Measurements from ENCODE around the gene ABCA13.

The ABCA13 gene

DNA sequence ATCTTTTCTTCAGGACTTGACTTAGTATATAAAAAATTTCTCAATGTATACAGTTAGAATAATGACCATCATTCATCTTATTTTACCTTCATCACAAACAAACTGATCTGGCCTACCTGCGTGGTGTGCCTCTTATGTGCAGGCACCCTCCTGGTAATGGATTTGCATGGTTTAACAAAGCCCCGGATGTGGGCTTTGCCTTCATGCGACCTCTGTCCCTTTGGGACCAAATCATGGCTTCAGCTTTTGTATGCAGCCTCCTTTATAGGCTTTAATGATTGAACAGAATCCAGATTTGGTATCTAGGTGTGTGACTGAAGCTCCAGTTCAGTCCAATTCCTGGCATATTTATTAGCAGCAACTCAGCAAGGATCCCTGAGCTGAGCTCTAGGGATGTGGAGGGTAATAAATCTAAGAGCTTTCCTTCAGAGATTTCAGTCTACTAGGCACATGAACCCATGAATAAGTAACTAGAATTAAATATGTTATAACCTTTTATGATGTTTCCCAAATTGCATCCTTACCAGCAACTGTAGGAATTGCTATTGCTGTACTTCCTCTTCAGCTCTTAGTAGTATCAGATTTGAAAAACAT is 256.9 kb downstream of the ABCA13 start:
- no peak for DNase-seq (ENCODE audit: low read depth)

DNA sequence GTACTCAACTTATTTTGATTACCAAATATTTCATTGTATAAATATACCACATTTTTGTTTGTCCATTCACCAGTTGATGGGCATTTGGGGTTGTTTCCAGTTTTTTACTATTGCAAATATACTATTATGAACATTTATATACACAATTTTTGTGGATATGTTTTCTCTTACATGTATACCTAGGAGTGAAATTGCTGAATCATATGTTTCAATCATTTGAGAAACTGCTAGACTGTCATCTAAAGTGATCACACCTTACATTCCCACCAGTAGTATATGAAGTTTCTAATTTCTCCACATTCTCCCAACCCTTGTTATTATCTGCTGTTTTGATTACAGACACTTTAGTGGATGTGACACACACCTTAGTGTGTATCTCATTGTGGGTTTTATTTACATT is 257.9 kb downstream of the ABCA13 start:
- no peak for DNase-seq (ENCODE audit: low read depth)

DNA sequence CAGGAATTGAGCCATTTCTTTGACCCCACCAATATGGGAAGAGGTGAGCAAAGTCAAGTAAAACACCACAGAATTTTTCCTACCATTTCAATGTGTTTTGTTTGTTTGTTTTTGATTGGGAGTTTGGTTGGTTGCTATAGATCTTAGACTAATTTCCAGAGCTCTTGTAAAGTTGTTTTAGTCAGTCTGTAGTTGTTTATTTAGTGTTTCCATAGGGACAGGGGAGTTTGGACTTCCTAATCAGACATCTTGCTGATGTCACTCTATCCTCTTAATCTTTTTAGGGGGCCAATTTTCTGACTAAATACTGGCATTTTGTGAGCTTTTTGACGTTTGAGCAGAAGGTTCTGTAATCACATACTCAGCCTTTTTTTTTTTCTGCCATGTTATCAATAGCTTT is 266.9 kb downstream of the ABCA13 start:
- DNase-seq (ENCODE audit: low read depth) = no peak

DNA sequence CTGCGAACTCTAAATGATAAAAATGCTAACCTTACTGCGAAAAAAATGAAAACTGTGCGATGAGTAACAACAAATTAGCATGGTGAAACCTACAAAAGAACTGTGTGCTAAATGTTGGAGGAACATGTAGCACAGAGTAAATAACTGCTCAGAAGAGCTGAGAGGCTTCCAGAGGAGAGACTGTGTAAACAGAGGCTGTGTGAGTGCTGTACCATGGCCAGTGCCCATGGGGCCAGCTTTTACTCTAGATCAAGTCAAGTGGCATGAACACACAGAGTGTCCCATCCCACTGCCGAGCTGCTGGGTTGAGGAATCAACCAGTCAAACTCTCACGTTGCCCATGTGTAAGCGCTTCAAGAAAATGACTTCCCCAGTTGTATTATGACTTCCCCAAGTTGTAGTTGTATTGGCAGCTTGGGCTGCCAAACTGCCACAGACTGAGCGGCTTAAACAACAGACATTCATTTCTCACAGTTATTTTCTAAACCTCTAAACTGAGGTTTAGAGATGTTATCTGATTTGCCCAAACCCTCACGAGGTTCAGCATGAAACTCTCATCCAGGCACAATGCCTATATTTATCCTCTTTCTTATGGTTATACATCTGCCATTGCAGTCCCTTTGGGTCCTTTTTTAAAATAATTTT is 270.7 kb downstream of the ABCA13 start:
- DNase-seq (ENCODE audit: low read depth) = no peak

DNA sequence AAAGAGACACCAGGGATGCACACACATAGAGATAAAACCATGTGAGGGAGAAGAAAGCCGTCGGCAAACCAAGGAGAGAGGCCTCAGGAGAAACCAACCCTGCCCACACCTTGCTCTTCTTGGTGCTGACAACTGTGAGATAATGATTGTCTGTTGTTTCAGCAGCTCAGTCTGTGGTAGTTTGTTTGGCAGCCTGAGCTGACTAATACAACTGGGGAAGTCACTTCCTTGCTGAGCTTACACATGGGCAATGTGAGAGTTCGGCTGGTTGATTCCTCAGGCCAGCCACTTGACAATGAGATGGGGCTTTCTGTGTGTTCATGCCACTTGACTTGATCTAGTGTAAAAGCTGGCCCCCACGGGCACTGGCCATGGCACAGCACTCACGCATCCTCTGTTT is 271.8 kb downstream of the ABCA13 start:
- no peak for DNase-seq (ENCODE audit: low read depth)

DNA sequence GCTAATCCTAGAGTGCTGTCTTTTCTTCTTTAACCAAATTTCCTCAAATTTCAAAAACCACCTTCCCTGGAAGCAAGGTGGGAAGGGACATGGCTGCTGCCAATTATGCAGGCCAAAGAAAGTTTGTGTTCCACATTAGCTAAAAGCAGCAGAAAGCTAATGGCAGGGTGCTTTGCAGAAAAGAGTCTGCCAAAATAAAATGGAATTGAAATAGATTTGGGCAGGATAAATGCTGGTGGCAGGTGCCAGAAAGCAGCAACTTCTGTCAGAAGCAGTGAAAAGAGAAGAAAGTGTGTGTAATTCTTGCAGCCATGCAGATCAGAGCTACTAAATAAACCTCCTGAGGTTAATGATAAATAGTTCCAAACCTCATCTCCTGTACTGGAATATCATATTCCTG is 275.5 kb downstream of the ABCA13 start:
- no peak for DNase-seq (ENCODE audit: low read depth)

DNA sequence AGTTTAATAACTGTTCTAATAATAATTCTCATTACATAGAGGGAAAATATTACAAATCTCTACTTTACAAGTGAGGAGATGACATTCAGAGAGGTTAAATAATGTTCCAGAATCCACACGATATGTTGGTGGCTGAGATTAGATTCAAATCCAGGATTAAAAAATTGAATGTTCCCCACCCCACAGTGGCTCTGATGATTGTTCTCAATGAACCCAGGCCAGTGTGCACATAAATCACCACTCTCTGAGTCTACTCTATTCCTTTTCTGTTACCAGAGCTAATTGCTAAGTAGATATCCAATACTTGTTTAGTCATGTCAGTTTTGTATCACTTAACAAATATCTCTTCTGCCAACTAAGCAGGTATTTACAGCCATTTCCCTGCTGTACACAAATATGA is 281.0 kb downstream of the ABCA13 start:
- no peak for DNase-seq (ENCODE audit: low read depth)

DNA sequence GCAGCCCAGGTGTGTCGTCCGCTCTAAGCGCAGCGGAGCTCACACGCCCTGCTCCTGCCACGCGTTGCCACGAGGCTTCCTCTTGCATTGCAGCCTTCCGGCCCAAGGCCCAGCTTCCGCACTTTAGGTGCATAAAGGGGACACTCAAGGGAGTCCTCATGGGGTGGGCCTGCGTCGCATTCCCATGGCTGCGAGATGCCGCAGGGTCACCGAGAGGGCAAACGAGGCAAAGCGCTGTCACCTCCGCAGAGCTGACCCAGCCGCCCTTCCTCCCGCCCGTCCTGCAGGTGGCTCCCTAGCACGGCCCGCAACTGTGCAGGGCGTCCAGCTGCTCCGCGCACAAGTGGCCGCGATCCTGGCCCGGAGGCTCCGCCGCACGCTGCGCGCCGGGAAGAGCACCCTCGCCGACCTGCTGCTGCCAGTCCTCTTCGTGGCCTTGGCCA is 283.5 kb downstream of the ABCA13 start:
- no peak for DNase-seq (ENCODE audit: low read depth)

DNA sequence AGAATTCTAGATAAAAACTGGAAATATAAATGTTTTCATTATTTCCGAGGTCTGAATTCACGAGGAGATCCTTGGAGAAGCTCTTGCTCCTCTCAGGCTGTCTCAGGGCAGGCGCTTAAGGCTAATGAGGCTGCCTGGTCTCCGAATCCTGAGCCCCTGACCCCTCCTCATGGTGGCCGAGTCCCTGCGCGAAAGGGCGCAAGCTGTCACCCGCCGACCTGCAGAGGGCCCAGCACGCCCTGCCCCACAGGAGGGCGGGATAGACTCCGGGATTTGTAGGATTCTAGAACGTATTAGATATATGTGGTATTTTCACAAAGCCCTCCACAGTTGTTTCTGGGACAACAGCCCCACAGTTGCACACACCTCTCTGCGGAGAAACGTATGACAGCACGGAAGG is 284.1 kb downstream of the ABCA13 start:
- no peak for DNase-seq (ENCODE audit: low read depth)

DNA sequence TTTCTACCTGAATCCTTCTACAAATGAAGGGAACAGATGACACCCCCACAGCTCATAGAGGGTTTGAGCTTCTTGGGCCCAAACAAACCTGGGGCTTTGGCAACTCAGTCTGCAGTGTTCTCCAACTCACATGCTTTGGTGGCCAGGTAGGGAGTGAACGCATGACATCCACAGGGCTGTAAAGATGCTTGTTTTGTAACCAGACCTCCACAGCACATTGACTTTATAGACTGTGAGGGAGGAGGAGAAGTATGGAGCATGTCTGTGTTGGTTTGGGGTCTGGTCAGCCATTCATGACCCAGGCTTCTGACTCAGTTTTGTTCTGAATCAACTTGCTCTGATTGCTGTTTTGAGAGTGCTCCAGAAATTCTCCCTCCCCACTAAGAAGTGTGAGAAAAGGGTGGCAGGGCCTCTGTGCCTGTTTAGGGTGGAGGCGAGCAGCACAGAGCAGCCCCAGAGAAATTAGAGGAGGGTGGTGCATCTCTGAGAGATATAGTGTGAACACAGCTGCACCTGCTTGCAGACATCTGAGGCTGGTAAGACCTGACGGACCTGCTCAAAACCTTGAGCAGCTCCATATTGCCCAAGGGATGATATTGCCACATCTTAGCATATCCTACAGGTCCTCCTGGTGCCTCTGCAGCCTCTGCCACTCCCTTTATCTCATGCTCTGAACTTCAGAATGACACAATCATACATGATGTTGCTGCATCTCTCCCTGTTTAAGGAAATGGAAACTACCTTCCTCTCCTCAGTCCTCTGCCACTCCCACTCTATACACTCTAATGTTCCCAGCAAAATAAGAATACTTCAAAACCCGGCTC is 287.7 kb downstream of the ABCA13 start:
- DNase-seq (ENCODE audit: low read depth) = no peak

DNA sequence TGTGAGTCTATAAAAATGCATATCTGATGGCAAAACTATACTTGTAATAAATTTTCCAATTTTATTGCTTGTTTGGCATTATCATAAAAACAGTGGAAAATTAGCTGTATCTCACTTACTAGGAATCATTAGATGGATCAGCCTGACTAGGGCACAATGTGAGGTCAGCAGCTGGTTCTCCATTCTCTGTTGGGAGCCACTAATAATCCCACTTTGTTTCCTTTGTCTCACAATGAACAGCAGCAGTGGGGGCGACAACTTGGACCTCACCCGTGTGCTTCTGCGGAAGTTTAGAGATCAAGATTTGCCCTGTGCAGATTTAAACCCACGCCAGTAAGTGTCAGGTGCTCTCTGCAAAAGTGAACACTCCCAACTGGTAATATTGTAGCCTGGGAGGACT is 295.5 kb downstream of the ABCA13 start:
- no peak for DNase-seq (ENCODE audit: low read depth)

DNA sequence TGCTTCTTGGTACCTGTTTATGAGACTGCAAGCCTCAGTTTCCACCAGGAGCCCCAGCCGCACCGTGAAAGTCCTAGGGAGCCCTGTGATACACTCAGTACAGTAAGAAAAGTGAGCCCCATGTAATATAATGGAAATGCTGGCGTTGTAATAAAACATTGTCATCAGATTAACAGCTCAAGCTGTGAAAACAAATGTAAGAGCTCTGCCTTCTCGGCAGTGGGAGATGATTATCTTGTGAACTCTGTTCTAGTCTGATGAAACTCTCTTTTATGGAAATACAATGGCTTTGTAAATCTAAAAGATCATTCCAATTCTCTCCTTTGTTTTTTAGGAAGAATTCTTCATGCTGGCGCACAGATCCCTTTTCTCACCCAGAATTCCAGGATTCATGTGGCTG is 299.9 kb downstream of the ABCA13 start:
- DNase-seq (ENCODE audit: low read depth) = no peak

DNA sequence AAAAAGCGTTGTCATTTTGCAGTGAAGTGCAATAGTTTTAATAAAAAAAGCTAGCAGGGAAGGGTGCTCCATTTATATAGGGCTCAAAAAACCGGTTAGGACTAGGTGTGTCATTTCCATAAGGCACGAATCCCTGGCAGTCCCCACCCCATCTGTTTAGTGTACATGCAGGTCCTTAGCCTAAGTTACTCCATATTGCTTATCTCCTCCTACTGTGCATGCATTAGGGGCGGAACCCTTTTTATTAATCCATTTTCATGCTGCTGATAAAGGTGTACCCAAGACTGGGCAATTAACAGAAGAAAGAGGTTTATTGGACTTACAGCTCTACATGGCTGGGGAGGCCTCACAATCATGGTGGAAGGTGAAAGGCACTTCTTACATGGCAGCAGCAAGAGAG is 301.4 kb downstream of the ABCA13 start:
- no peak for DNase-seq (ENCODE audit: low read depth)

DNA sequence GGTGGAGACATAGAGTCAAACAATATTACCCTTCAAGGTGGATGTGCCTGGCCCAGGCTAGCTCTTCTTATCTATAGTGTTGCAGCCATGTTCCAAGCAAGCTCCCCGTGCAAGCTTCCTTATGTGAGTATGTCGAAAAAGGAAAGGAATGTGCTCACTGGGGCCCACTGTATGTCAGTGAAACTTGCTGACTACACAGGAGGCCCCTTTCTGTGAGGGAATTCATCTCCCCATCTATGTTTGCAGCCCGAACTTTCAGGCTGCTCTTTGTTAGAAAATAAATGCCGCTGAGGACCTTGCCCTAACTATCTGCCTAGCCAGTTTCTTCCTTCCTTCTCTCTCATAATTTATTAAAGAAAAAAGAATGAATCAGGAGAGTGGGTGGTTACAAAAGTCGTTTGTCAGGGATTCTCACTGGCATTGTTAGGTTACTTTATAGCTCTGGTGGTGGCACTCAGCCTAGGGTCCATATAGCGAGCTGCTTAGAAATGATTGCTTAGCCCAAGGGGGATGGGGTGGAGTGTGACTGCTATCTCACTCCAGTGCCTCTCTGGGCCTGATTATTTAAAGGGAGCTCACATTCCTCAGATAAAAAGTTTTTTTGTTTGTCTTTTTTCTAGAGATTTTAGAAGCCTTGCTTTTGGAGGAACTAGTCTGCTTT is 302.1 kb downstream of the ABCA13 start:
- DNase-seq (ENCODE audit: low read depth) = no peak

DNA sequence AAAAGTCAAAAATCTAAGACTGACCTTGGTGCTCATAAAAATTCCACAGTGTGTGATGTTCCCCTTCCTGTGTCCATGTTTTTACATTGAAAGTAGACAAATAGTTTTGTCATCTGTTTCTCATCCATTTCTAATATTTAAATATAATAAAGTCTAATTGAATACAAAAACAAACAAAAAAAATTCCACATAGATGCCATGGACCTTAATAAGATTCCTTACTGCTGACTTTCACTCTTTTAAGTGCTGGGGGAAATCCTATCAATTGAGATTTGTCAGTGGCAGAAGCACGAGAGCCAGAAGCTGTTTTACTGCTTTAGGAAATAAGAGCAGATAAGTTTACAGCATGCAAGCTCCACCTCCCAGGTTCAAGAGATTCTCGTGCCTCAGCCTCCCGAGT is 310.0 kb downstream of the ABCA13 start:
- DNase-seq (ENCODE audit: low read depth) = no peak

DNA sequence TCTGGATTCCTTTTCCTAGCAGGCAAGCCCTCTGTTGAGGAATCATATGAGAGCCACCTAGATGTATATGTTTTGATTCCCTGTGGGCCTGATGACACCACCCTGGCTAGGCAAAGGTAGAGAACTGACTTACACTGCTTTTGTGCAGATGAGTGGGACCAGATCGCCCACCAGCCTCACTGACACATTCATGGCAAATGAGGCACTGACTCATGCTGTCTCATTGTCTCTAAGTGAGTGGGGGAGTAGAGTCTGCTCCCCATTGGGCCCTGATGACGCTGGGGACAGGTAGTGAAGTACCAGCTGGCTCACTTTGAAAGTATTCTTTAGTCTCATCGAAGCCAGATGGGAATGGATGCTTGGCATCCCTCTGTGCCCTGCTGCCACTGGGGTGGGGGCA is 326.3 kb downstream of the ABCA13 start:
- no peak for DNase-seq (ENCODE audit: low read depth)

DNA sequence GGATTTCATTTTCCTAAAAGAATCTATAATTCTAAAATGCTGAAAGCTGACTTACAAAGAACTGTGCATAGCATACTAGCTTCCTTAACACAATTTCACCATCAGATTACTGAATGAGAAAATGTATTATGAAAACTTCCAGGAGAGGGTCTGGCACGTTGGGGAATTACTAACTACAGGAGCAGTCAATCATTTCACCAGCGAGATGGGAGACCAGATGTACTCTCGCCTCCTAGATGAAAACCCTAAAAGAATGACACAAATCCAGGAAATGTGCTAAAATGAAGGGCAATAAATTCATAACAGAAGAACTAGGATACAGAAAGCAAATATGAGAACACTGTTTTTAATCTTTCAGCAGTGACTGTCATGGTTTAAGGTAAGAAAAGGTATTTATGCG is 330.8 kb downstream of the ABCA13 start:
- DNase-seq (ENCODE audit: low read depth) = no peak

DNA sequence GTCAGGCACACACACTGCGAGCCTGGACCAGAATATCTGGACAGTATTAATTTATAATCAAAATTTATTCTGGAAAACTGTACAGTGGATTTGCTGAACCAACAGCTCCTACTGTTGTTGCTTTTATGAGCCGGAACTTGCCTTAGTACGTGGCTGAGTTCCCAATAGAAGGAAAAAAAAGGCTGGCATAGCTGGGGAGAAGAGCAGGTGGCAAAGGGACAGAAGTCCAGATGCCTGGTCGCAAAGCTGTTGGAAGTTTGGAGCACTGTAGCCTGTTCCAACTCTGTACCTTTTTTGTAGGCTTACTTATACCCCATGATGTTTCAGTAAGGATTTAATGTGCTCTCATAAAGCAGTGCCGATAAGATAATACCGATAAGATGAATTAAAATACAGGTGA is 333.8 kb downstream of the ABCA13 start:
- no peak for DNase-seq (ENCODE audit: low read depth)

DNA sequence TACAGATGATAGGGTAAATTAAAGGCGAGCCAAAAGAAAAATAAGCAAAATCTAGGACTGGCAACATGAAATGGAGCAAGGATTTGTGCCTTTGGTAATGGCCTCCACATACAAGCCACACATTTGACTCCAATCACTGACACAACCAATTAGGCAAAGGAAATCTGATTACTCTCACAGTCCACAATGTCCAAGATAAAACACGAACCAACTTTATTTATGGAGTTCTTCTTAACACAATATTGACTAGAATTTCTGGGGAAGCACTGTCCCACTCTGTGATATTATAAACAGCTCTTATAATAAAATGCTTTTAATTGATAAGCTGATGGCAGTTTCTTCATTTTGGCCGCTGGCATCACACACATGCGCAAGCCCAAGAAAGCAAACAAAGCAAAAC is 334.2 kb downstream of the ABCA13 start:
- no peak for DNase-seq (ENCODE audit: low read depth)

DNA sequence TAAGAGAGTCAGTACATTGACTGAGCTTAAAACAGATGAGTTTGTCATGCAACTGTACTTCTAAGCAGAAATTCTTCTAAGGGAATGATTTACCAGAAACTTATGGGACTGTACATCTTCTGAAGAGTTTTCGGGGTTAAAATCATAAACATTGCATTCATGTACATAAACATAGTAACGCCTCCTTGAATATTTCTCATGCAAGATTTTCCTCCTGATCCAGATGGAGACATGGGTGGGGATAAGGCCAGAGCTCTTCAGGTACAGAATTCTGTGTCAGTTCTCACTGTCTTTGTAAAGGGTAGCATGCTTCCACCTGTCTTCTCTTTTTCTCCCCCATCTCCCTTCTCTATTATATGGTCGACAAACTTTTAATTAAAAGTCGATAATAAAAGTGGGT is 335.3 kb downstream of the ABCA13 start:
- DNase-seq (ENCODE audit: low read depth) = no peak

DNA sequence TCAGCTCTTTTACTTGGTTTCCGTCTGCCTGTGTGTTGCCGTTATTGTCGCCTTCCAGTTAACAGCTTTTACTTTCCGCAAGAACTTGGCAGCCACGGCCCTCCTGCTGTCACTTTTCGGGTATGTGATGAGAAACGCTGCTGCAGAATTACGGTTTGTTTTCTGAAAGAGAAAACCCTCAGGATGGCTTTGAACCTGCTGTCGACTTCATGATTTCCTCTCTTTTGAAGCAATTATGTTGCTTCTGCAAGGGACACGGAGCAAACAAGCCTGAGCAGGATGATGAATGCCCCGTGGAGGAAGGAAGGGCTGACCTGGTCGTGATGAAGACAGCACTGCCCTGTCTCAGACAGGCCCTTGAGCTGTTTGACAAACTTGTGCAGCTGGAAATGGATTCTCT is 339.8 kb downstream of the ABCA13 start:
- no peak for DNase-seq (ENCODE audit: low read depth)

DNA sequence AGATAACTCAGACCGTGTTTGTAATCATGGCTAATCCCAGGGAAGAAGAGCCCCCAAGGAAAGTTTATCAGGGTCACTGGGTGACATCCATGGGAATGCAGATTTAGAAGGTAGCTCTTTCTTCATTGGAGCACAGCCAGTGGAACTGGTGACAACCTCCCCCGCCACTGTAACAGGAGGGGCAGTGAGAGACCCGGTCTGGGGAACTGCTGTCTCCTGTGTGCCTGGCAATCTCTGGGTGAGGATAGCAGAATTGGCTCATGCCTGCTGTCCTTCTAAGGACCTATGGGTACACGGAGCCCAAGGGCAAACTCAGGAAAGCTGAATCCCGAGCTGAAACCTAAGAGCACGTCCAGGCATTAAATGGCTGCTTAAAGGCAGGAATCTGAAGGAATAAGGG is 341.6 kb downstream of the ABCA13 start:
- no peak for DNase-seq (ENCODE audit: low read depth)

DNA sequence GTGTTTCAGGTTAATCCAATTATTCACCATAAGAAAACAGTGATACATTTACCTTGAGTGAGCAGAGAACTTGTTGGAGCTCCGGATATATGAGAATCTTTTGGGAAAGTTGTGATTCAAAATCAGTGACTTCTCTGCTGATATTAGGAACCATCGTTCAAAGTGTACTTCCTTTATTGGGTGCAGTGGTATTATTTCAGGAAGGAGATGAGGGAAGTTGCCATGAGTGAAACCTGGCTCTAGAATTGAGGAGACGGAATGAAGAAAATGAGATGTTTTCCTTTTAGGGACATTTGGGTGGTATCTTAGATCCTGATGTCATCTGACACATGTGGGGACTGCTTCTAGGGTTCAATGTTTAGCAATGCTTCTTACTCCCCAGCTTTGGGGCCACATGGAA is 343.9 kb downstream of the ABCA13 start:
- no peak for DNase-seq (ENCODE audit: low read depth)

Measured in iris pigment epithelial cell (primary cell).